SK-N-SH treated with all-trans-retinoic acid at 6 μM for 48 hours (cell line): Measurements from ENCODE around the gene NEU2.

Experiments used
- ESRRG ChIP-seq: fragments of 250-450 bp; sonication (Bioruptor Pico); IDR thresholded peaks from 2 replicates; pipeline ENCODE4 v1.6.1; 2021; ENCODE audit warnings: mild to moderate bottlenecking
- ISL1 ChIP-seq: fragments of 250-450 bp; sonication (Bioruptor Pico); IDR thresholded peaks from 2 replicates; pipeline ENCODE4 v2.1.2; 2022; ENCODE audit warnings: mild to moderate bottlenecking, moderate library complexity
- PATZ1 ChIP-seq: fragments of 250-450 bp; sonication (Bioruptor Pico); IDR thresholded peaks from 2 replicates; pipeline ENCODE4 v1.8.0; 2020; ENCODE audit warnings: mild to moderate bottlenecking, moderate library complexity, borderline replicate concordance
- POU6F1 ChIP-seq: fragments of 250-450 bp; sonication (Bioruptor Pico); IDR thresholded peaks from 2 replicates; pipeline ENCODE4 v1.8.0; 2021; ENCODE audit warnings: low read depth, mild to moderate bottlenecking, moderate library complexity, borderline replicate concordance
- RARB ChIP-seq: fragments of 250-450 bp; sonication (Bioruptor Pico); IDR thresholded peaks from 2 replicates; pipeline ENCODE4 v1.8.0; 2021; ENCODE audit warnings: mild to moderate bottlenecking, moderate library complexity
- ZFP30 ChIP-seq: fragments of 450-650 bp; formaldehyde crosslinking; IDR thresholded peaks from 2 replicates; pipeline ENCODE4 v1.5.0; 2022; ENCODE audit warnings: mild to moderate bottlenecking, moderate library complexity

GRCh38 chr2:233035426-233036161 lies 3.1 kb downstream of the NEU2 start:
- TF ChIP-seq POU6F1 = no peak
- TF ChIP-seq RARB (CRISPR knock-in tag) = no peak
- TF ChIP-seq ESRRG (CRISPR knock-in tag) = no peak
- TF ChIP-seq ISL1 = no peak
- no peak for TF ChIP-seq PATZ1
- TF ChIP-seq ZFP30 (CRISPR knock-in tag) = no peak
